Spleen (tissue), 11 donors: ENCODE measurements around the gene LUC7L. TPM values are rescaled to one million over a fixed set of nuclear protein-coding genes. Genes with fewer than 3 reads are reported as not detected.
A peak's percentile ranks its signal among the peaks of the same experiment; 100 is the strongest.
"Not testable (repeated sequence)": the region's sequence is repeated elsewhere in the genome, so short reads cannot be mapped to it uniquely, and the experiment has no call there.

ENCODE experiments used
- DNase-seq: peaks from one replicate; pipeline ENCODE4 v3.0.0-alpha.2; 2020
- H3K27ac ChIP-seq, 8 donors: fragments of 200-600 bp; sonication (generic) in 7 of 8; 1 replicate in 4 of 8; 2 replicates in 4 of 8; pipeline versions ENCODE4 v1.5.0 to v1.8.0; 2016 to 2021; ENCODE audit warnings: inconsistent platforms in 4 of 8, mild to moderate bottlenecking in 4 of 8, moderate library complexity in 1 of 8
- H3K27me3 ChIP-seq, 7 donors: fragments of 200-600 bp; sonication (generic) in 6 of 7; replicated peaks in 1 of 7; 1 replicate in 4 of 7; 2 replicates in 3 of 7; pipeline versions ENCODE4 v1.5.0 to v1.8.0; 2016 to 2021; ENCODE audit warnings: inconsistent platforms in 3 of 7, mild to moderate bottlenecking in 1 of 7
- H3K36me3 ChIP-seq, 6 donors: fragments of 200-600 bp; sonication (generic) in 5 of 6; 1 replicate in 4 of 6; 2 replicates in 2 of 6; pipeline versions ENCODE4 v1.5.0 to v1.8.0; 2016 to 2021; ENCODE audit warnings: inconsistent platforms in 2 of 6
- H3K4me1 ChIP-seq, 6 donors: fragments of 200-600 bp; sonication (generic) in 5 of 6; 1 replicate in 3 of 6; 2 replicates in 3 of 6; pipeline versions ENCODE4 v1.5.0 to v1.8.0; 2016 to 2021; ENCODE audit warnings: inconsistent platforms in 3 of 6
- H3K4me3 ChIP-seq, 8 donors: fragments of 200-600 bp; sonication (generic) in 7 of 8; 1 replicate in 4 of 8; 2 replicates in 4 of 8; pipeline versions ENCODE4 v1.5.0 to v1.8.0; 2016 to 2021; ENCODE audit warnings: inconsistent platforms in 4 of 8, mild to moderate bottlenecking in 4 of 8, moderate library complexity in 2 of 8
- H3K9me3 ChIP-seq, 8 donors: fragments of 200-600 bp; sonication (generic) in 7 of 8; 1 replicate in 4 of 8; 2 replicates in 4 of 8; pipeline versions ENCODE4 v1.5.0 to v1.8.0; 2016 to 2021; ENCODE audit warnings: inconsistent platforms in 4 of 8
- POLR2A ChIP-seq, 3 donors: fragments of 450-650 bp; IDR thresholded peaks; one replicate each; pipeline ENCODE4 v1.5.1; 2017; ENCODE audit warnings: antibody characterized with exemption in 3 of 3, mild to moderate bottlenecking in 1 of 3
- POLR2AphosphoS5 ChIP-seq, 3 donors: sonication (generic); formaldehyde crosslinking; IDR thresholded peaks; one replicate each; pipeline ENCODE4 v1.5.1; 2017; ENCODE audit warnings: antibody characterized with exemption in 3 of 3
- WGBS, 5 donors: extraction: QIAGEN DNeasy Blood & Tissue Kit in 3 of 5; methylation state at CpG; one replicate each; pipeline versions ENCODE4 v1.1.5 to v1.1.7; 2013 to 2018; 5-methylcytosine and 5-hydroxymethylcytosine counted together
- intact Hi-C: fragments of 100-400 bp; cut with DNase I; formaldehyde crosslinking; loops from one replicate; pipeline ENCODE4 v1.15.0; 2023; ENCODE audit warnings: low total_unique reads
- polyA plus RNA-seq, 3 donors: library from polyadenylated mRNA; stranded (reverse); fragments of 200-250 nt; gene quantifications; one replicate each; pipeline ENCODE4 v1.2.1, GENCODE V29; 2013
- total RNA-seq, 7 donors: library from RNA; depleted of rRNA in 3 of 7; stranded (reverse); fragments of >200 nt in 3 of 7; fragmentation: NEBNext Ultra II Directional in 4 of 7; extraction: Animal tissue kit (Norgen Biotek cat#: 25700) in 4 of 7; gene quantifications; one replicate each; pipeline versions ENCODE4 v1.1.0 to v1.2.1, GENCODE V29; 2016 to 2021
- TF ChIP-seq, protein P1 (sequence below), 11 experiments: fragments of 200-600 bp in 7 of 11; fragments of 450-650 bp in 4 of 11; sonication (generic) in 4 of 11; IDR thresholded peaks in 8 of 11; conservative IDR thresholded peaks in 3 of 11; 1 replicate in 7 of 11; 2 replicates in 4 of 11; pipeline versions ENCODE4 v1.4.0 to v1.8.0; 2016 to 2021; ENCODE audit warnings: antibody characterized with exemption in 11 of 11, inconsistent platforms in 4 of 11, mild to moderate bottlenecking in 1 of 11
- donor health status: healthy with polysubstance abuse.
- donor health status: DM: no; HTN: no; CAD: no; lungs with moderate emphysema.
- donor health status: DM: no; HTN: no; CAD: no.
- donor health status: Bipolar disorder and iron deficiency.
- donor health status: healthy.
- donor health status: DM: no; HTN: no; CAD: no.
- donor health status: DM: yes; HTN: yes; CAD: no.

The LUC7L gene
- total and polyA plus RNA-seq, 10 donors = 76.7 to 318 (median 108) TPM

DNA sequence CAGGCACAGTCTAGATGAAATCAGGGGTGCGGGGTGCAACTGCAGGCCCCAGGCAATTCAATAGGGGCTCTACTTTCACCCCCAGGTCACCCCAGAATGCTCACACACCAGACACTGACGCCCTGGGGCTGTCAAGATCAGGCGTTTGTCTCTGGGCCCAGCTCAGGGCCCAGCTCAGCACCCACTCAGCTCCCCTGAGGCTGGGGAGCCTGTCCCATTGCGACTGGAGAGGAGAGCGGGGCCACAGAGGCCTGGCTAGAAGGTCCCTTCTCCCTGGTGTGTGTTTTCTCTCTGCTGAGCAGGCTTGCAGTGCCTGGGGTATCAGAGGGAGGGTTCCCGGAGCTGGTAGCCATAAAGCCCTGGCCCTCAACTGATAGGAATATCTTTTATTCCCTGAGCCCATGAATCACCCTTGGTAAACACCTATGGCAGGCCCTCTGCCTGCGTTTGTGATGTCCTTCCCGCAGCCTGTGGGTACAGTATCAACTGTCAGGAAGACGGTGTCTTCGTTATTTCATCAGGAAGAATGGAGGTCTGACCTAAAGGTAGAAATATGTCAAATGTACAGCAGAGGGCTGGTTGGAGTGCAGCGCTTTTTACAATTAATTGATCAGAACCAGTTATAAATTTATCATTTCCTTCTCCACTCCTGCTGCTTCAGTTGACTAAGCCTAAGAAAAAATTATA lies 51.1 kb downstream of the LUC7L start:
- Histone ChIP-seq H3K4me3 (no peak overlapping the region), H3K27ac (no peak overlapping the region), H3K36me3 (no peaks in the 10 kb centered on the region), H3K27me3 (peaks cover 7 to 81% (median 58%) of the 10 kb centered on the region in 7 donors), H3K9me3 (no peaks in the 10 kb centered on the region), H3K4me1 (peaks cover 11 to 53% (median 22%) of the 10 kb centered on the region in 6 donors)
- 59 to 72% (median 68%) methylated on average over 10 to 11 of the region's 11 CpGs for WGBS, 5 donors
- no peak for TF ChIP-seq POLR2A (IDR thresholded peaks at IDR 0.05)
- TF ChIP-seq, protein P1, sequence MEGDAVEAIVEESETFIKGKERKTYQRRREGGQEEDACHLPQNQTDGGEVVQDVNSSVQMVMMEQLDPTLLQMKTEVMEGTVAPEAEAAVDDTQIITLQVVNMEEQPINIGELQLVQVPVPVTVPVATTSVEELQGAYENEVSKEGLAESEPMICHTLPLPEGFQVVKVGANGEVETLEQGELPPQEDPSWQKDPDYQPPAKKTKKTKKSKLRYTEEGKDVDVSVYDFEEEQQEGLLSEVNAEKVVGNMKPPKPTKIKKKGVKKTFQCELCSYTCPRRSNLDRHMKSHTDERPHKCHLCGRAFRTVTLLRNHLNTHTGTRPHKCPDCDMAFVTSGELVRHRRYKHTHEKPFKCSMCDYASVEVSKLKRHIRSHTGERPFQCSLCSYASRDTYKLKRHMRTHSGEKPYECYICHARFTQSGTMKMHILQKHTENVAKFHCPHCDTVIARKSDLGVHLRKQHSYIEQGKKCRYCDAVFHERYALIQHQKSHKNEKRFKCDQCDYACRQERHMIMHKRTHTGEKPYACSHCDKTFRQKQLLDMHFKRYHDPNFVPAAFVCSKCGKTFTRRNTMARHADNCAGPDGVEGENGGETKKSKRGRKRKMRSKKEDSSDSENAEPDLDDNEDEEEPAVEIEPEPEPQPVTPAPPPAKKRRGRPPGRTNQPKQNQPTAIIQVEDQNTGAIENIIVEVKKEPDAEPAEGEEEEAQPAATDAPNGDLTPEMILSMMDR (IDR thresholded peaks at IDR 0.05 in 8 of 11, conservative IDR thresholded peaks at IDR 0.05 in 3 of 11) = no peak
- TF ChIP-seq POLR2AphosphoS5 (IDR thresholded peaks at IDR 0.05) = no peak
- intact Hi-C loops = no loop called here
- DNase-seq = no peak

- H3K27ac ChIP-seq = no peak overlapping the region
- intact Hi-C loops = no loop called here
- no peaks in the 10 kb centered on the region for H3K9me3 ChIP-seq
- no peak for TF ChIP-seq POLR2A (IDR thresholded peaks at IDR 0.05)
- TF ChIP-seq, protein P1 (IDR thresholded peaks at IDR 0.05 in 8 of 11, conservative IDR thresholded peaks at IDR 0.05 in 3 of 11) = no peak
- TF ChIP-seq POLR2AphosphoS5 (IDR thresholded peaks at IDR 0.05) = no peak
- DNase-seq = no peak
- peaks cover 11 to 53% (median 22%) of the 10 kb centered on the region in 6 donors for H3K4me1 ChIP-seq
- peaks cover 7 to 82% (median 58%) of the 10 kb centered on the region in 7 donors for H3K27me3 ChIP-seq
- H3K36me3 ChIP-seq = no peaks in the 10 kb centered on the region
- WGBS, 5 donors = 9 to 22% (median 15%) methylated on average over 11 to 13 of the region's 13 CpGs
- peak overlapping the region in 1 of 8 donors; percentile 13 for H3K4me3 ChIP-seq
Measured at GRCh38 chr16:177394-177822, 51.8 kb downstream of the LUC7L start.

GRCh38 chr16:176477-177382 lies 52.5 kb downstream of the LUC7L start, which contains the start of gene HBA1:
HBA1 (plus strand) TSS chr16:176680; CDS start chr16:176717, 37 bp downstream.
- peak within 1 kb of the TSS in 1 of 8 donors; percentile 51 for H3K4me3 ChIP-seq
- peaks cover 7 to 87% (median 59%) of the 10 kb centered on the region in 7 donors for H3K27me3 ChIP-seq
- DNase-seq, H3K9me3 ChIP-seq, H3K27ac ChIP-seq, intact Hi-C loops, H3K36me3 ChIP-seq: not testable (repeated sequence)
- WGBS, 5 donors = 5 to 18% (median 8%) methylated on average over 10 to 42 of the region's 88 CpGs
- peaks cover 11 to 52% (median 22%) of the 10 kb centered on the region in 6 donors for H3K4me1 ChIP-seq

- H3K27ac ChIP-seq, H3K36me3 ChIP-seq, H3K9me3 ChIP-seq, DNase-seq, intact Hi-C loops: not testable (repeated sequence)
- Histone ChIP-seq H3K4me3 (peak overlapping the region in 1 of 8 donors; percentile 51), H3K4me1 (peaks cover 7 to 45% (median 16%) of the 10 kb centered on the region in 6 donors), H3K27me3 (peaks cover 7 to 89% (median 63%) of the 10 kb centered on the region in 7 donors)
- WGBS, 5 donors = 1 to 2% (median 2%) methylated on average over 12 to 27 of the region's 39 CpGs; no CpG with 5 or more reads in 2 of the 5 donors
Measured at GRCh38 chr16:176006-176405, 53.2 kb downstream of the LUC7L start.
